ENCODE data around the gene CPSF7. TPM values are rescaled to one million over a fixed set of nuclear protein-coding genes. Genes with fewer than 3 reads are reported as not detected.
"Not testable (repeated sequence)": the region's sequence is repeated elsewhere in the genome, so short reads cannot be mapped to it uniquely, and the experiment has no call there.

Gene CPSF7
- total RNA-seq, 1 experiment from 2014 or later: 44.0 TPM

DNA sequence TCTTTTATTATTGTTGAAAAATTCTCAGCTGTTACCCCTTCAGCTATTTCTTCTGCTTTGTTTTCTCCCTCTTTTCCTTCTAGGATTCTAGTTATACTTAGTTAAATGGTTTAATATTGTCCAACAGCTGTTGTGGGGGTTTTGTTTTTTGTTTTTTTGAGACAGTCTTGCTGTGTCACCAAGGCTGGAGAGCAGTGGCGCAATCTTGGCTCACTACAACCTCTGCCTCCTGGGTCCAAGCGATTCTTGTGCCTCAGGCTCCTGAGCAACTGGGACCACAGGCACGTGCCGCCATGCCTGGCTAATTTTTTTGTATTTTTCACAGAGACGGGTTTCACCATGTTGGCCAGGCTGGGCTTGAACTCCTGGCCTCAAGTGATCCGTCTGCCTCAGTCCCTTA is 12.8 kb upstream of the CPSF7 start:
- no peak for DNase-seq (ENCODE audit: low read depth)

GRCh38 chr11:61439615-61440014 is 9.8 kb upstream of the CPSF7 start:
- no peak for DNase-seq (ENCODE audit: low read depth)

DNA sequence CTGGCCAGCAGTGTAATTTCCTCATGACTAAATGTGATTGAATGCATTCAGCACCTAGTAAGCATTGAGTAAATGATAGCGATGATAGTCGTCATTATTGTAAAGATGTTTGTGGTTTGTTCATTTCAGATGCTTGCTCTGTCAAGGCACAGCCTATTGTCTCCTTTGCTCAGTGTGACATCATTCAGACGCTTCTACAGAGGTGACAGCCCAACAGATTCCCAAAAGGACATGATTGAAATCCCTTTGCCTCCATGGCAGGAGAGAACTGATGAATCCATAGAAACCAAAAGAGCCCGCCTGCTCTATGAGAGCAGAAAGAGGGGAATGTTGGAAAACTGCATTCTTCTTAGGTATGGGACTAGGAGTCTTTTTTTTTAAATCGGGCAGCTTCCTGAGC is 7.7 kb upstream of the CPSF7 start:
- DNase-seq (ENCODE audit: low read depth): no peak

GRCh38 chr11:61430839-61431238 is 1.1 kb upstream of the CPSF7 start:
- not testable (repeated sequence) for DNase-seq (ENCODE audit: low read depth)

GRCh38 chr11:61429346-61429690 is 457 bp downstream of the CPSF7 start:
- DNase-seq (ENCODE audit: low read depth): peak; percentile 64

DNA sequence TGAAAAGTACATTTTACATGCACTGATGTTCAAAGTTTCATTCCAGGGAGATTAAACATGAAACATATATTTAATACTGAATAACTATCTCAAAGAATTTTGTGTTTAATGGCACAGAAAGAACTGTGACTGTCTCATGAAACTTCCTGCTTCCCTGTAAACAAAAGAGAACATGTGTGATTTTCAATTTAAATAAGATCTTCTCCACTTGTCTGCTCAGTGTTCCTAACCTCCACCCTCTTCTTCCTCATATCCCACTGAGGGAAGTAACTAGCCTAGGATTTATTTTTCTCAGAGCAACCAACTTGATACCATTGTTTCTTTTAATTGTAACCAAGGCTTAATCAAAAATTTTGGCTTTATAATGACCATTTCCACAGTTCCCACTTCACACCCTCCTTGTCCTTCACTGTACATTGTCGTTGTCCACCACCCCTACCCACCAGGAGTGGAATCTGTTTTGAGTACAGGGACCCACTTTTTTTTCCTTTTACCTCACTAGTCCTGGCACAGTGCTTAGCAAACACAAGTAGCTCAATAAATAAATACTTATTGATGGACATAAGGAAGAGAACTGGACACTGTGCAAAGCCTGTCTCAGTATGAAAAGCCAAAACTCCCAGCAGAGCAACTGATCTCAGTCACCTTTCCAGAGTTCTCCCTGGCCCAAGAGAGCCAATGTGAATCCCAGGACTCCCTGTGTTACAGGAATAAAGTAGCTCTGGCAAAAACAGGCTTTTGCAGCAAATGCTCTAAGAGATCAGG is 4.2 kb downstream of the CPSF7 start:
- no peak for DNase-seq (ENCODE audit: low read depth)

DNA sequence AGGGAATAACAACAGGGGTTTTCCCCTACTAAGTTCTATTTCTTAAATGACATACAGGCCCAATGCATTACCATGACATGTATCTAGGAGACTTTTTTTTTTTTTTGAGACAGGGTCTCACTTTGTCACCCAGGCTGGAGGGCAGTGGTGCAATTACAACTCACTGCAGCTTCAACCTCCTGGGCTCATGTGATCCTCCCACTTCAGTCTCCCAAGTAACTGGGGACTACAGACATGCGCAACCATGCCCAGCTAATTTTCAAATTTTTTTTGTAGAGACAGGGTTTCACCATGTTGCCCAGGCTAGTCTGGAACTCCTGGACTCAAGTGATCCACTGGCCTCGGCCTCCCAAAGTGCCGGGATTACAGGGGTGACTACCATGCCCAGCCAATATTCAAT is 7.5 kb downstream of the CPSF7 start:
- DNase-seq (ENCODE audit: low read depth): no peak

DNA sequence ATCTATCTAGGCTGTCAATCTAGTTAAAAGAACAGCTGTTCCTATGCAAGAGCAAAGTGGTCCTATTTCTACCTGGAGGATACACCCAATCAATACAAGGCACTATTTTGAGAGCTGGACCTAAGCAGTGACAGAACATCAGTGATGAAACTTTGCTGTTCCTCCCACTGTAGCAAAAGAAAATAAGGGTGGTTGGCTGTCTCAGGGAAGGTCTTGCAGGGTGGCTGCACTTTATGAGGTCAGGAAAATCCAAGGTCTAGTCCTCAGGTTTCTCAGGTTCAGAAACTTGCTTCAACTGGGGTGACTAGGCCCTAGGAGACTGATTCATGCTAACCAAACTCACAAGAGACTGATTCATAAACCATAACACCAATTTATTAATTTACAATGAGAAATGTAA is 11.6 kb downstream of the CPSF7 start:
- DNase-seq (ENCODE audit: low read depth): no peak

- DNase-seq (ENCODE audit: low read depth): no peak
Observed at GRCh38 chr11:61417670-61418069, 12.1 kb downstream of the CPSF7 start.

- DNase-seq (ENCODE audit: low read depth): no peak
Observed at GRCh38 chr11:61416941-61417340, 12.8 kb downstream of the CPSF7 start.

GRCh38 chr11:61415381-61415780 is 14.4 kb downstream of the CPSF7 start:
- no peak for DNase-seq (ENCODE audit: low read depth)

DNA sequence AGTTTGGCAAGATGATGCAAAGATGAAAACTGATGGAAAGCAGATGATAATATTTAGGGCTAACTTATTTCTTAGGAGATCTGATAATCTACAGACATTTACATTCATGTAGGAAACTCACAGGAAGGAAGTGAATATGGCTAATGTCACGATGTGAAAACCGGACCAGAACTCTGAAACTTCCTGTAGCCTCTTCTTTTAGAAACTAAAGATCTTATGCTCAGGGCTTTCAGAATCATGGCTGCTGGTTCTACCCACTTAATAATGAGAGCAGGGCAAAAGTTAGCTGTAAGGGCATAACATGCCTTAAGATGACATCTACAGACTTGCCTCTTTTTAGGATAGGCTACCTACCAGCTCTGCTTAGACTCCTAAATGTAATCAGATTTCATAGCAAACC is 15.2 kb downstream of the CPSF7 start:
- DNase-seq (ENCODE audit: low read depth): no peak

GRCh38 chr11:61413496-61413895 is 16.3 kb downstream of the CPSF7 start:
- DNase-seq (ENCODE audit: low read depth): no peak

- DNase-seq (ENCODE audit: low read depth): no peak
Observed at GRCh38 chr11:61411589-61411988, 18.2 kb downstream of the CPSF7 start.

DNA sequence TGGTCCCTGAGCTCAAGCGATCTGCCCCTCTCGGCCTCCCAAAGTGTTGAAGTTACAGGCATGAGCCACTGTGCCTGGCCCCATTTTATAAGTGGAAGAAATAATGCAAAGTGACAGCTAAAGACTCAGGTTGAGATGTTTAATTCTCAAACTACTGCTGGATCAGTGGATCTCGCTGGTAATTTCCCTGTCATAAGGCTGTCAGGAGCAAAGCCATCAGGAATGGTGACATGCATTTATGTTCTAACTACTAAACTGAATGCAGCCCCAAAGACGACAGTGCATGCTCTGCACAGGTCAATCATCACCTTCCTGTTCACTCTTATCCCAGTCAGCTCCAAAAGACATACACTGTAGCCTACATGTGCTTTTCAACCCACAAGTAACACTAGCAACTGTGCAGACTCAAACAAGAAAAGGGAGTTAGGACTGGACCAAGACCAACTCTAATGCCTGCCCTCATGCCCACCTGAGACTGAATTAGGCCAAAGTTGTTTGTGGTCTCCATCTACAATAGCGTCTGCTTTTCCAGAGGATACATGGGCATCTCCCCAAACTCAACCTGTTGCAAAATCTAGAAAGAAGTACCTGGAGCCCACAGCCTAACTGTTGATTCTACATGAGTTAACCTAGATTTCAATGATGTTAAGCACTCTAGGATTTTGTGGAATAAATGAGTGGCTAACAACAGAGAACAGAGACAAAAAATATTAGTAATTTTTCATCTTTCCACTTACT is 22.6 kb downstream of the CPSF7 start:
- no peak for DNase-seq (ENCODE audit: low read depth)

- no peak for DNase-seq (ENCODE audit: low read depth)
Observed at GRCh38 chr11:61406067-61406466, 23.7 kb downstream of the CPSF7 start.

DNA sequence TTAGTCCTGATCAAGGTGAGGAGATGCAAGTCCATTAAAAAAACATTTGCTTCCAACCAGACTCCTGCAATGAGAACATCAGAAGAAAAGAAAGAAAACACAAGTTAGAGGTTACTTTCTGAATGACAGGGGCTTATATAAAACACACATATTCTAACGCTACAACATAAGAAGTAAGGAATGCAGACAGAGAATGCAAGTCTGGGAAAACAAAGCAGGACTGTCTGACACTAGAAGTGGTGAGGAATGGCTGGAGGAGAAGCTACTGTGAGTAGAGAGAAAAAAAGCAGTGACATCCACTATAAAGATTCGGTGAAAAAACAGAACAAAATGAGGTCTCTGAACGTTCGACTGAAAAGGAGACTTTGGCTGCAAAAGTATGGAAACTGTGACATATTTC is 25.1 kb downstream of the CPSF7 start:
- DNase-seq (ENCODE audit: low read depth): no peak

GRCh38 chr11:61404103-61404502 is 25.7 kb downstream of the CPSF7 start:
- no peak for DNase-seq (ENCODE audit: low read depth)

GRCh38 chr11:61403658-61404057 is 26.1 kb downstream of the CPSF7 start:
- DNase-seq (ENCODE audit: low read depth): no peak

DNA sequence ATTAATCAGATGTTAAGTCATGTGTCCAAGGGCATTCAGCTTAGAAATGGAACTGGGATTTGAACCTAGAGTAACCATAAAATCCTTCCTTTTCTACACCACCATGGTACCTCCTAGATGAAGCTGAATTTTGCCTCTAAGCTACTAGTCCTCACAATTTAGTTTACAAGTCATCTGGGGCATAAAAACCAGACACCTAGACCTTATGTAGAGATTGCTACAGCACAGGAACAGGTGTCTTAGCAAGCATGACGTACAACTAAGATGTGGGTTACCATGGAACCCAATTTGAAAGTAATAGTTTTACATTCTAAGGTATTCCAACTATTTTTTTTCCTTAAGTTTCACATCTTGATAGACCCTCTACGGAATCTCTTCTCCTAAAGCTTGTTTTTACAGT is 28.2 kb downstream of the CPSF7 start:
- DNase-seq (ENCODE audit: low read depth): no peak

DNA sequence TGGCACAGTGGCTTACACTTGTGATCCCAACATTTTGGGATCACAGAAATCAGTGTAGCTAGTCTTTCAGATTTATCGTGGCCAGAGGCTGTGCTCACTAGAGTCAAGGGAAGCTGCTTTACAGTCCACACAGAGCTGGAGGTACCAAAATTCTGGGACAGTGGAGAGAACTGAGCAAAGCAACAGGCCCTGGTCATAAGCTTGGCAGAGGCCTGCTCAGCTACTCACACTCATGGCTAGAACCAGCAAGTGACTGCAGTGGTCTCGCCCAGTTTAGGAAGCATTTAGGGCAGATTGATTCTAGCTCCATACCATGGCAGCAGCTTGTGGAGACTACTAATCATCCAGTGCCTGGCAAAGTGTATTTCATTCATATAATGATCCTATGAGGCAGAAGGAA is 28.6 kb downstream of the CPSF7 start:
- no peak for DNase-seq (ENCODE audit: low read depth)

GRCh38 chr11:61392981-61393595 is 36.7 kb downstream of the CPSF7 start:
- peak; percentile 32 for DNase-seq (ENCODE audit: low read depth)

GRCh38 chr11:61390161-61390560 is 39.6 kb downstream of the CPSF7 start:
- DNase-seq (ENCODE audit: low read depth): no peak
